VCaP (cell line): ENCODE data around the gene RAD51B.

Experiments used
- H3K27ac ChIP-seq: fragments of 450-650 bp; 2 replicates; pipeline ENCODE4 v1.5.1; 2017
- TF ChIP-seq, protein P1 (sequence below): fragments of 450-650 bp; conservative IDR thresholded peaks from 2 replicates; pipeline ENCODE4 v1.5.1; 2017; ENCODE audit warnings: mild to moderate bottlenecking, moderate library complexity

RAD51B gene

DNA sequence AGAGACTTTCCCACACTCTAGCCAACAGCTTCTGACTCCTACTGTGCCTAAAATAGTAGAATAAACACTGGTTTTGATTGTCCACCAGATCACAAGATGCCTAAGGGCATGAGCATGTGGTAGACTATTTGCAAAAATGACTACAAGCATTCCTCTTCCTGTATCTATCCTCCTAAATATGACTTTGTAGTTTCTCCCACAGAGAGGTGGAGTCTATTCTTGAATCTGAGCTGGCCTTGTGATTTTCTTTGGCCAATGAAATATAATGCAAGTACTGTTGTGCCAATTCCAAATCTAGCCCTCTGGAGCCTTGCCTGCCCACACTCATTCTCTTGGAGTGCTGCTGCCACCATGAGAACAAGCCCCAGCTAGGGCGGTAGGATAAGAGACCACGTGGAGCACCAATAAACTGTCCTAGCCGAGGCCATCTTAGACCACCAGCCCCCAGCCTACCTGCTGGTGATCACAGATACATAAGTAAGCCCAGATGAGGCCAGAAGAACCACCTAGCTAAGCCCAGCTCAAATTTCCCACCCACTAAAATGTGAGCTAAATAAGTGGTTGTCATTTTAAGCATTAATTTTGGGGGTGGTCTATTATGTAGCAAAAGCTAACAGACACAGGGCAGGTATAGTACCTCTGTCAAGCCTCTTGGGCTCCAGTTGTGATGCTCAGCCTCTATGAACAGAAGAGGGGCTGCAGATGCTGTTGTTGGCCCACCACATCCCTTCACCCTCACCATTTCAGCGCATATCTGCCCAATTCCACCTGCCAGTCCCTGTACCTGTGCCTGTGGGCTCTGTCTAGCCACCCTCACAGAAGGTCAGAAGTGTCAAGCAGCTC lies 955.4 kb downstream of the RAD51B start:
- no peak overlapping the region for H3K27ac ChIP-seq
- TF ChIP-seq, protein P1, sequence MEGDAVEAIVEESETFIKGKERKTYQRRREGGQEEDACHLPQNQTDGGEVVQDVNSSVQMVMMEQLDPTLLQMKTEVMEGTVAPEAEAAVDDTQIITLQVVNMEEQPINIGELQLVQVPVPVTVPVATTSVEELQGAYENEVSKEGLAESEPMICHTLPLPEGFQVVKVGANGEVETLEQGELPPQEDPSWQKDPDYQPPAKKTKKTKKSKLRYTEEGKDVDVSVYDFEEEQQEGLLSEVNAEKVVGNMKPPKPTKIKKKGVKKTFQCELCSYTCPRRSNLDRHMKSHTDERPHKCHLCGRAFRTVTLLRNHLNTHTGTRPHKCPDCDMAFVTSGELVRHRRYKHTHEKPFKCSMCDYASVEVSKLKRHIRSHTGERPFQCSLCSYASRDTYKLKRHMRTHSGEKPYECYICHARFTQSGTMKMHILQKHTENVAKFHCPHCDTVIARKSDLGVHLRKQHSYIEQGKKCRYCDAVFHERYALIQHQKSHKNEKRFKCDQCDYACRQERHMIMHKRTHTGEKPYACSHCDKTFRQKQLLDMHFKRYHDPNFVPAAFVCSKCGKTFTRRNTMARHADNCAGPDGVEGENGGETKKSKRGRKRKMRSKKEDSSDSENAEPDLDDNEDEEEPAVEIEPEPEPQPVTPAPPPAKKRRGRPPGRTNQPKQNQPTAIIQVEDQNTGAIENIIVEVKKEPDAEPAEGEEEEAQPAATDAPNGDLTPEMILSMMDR, result no peak

DNA sequence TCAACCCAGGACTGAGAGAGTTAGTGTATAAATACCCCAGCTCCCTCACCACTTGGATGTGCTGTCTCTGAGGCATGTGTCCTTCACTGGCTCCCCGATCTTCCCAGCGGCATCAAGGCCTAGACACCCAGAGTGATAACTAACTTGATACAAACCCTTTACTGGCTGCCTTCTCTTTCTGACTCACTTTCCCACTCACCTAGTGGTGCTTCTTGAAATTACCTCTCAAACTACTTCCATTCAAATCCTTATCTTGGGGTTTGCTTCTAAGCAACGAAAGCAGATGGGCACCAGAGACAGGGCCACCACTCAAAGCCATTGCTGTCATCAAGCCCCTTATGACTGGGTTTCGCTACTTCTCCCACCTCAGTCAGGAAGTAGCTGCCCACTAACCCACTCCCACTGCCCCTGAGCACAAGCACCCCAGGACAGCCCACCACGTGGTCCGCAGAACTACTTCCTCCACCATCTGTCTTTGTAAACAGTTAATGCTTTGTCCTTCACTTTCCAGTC lies 956.1 kb downstream of the RAD51B start:
- no peak overlapping the region for H3K27ac ChIP-seq
- TF ChIP-seq, protein P1, result no peak

DNA sequence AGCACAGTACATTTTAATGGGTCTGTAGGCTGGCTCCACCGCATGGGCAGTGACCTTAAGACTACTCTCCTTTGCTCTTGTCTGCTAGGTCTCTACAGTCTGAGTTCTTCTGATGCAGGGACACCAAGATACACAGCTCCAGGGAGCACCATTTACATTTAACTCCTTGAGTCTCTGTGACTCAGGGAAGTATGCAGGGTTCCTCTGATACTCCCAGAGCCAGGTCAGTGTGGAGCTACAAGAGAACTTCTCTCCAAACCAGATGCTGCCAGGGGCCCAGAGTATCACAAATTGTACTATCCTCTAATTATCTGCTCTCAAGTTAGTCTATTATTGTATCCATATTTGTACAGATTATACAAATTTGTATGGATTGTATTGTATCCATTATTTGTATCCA lies 958.1 kb downstream of the RAD51B start:
- TF ChIP-seq, protein P1, result no peak
- peak overlapping the region; percentile 62 for H3K27ac ChIP-seq
